Epidermal melanocyte (primary cell): ENCODE data around the gene MIOX.
A peak's percentile ranks its signal among the peaks of the same experiment; 100 is the strongest.

Source experiments
- DNase-seq: peaks from one replicate; pipeline ENCODE4 v3.0.0; 2011; ENCODE audit warnings: low spot score; ENCODE audit not compliant: insufficient read length

MIOX gene

GRCh38 chr22:50489363-50490243 is 2.9 kb downstream of the MIOX start:
- no peak for DNase-seq

GRCh38 chr22:50490531-50491308 is 4.1 kb downstream of the MIOX start:
- DNase-seq, result peak; percentile 11

- no peak for DNase-seq
Measured at GRCh38 chr22:50497093-50497492, 10.4 kb downstream of the MIOX start.

- DNase-seq, result peak; percentile 73
Measured at GRCh38 chr22:50498322-50498890, 11.7 kb downstream of the MIOX start.

GRCh38 chr22:50500452-50500851 is 13.8 kb downstream of the MIOX start:
- DNase-seq, result no peak

- no peak for DNase-seq
Measured at GRCh38 chr22:50502096-50502495, 15.4 kb downstream of the MIOX start.

- DNase-seq, result no peak
Measured at GRCh38 chr22:50502628-50503474, 16.2 kb downstream of the MIOX start.

GRCh38 chr22:50503475-50504145 is 17.0 kb downstream of the MIOX start:
- no peak for DNase-seq

GRCh38 chr22:50504369-50505211 is 17.9 kb downstream of the MIOX start:
- no peak for DNase-seq

GRCh38 chr22:50505276-50505775 is 18.7 kb downstream of the MIOX start:
- no peak for DNase-seq

GRCh38 chr22:50505776-50506610 is 19.3 kb downstream of the MIOX start:
- DNase-seq, result no peak

- no peak for DNase-seq
Measured at GRCh38 chr22:50506611-50507420, 20.2 kb downstream of the MIOX start.

- peak; percentile 94 for DNase-seq
Measured at GRCh38 chr22:50507421-50507990, 20.8 kb downstream of the MIOX start, which contains the start of gene LMF2. Gene LMF2, minus strand, starts transcription at chr22:50507702. Its CDS starts 27 bp downstream, at chr22:50507675.

- peak; percentile 100 for DNase-seq
Measured at GRCh38 chr22:50507991-50508884, 21.6 kb downstream of the MIOX start, which contains the start of gene NCAPH2. Gene NCAPH2, plus strand, starts transcription at chr22:50508224. Its CDS starts 114 bp downstream, at chr22:50508338.

GRCh38 chr22:50508897-50509296 is 22.2 kb downstream of the MIOX start:
- no peak for DNase-seq

- DNase-seq, result no peak
Measured at GRCh38 chr22:50513175-50513574, 26.5 kb downstream of the MIOX start.
